ENCODE measurements around the gene NAPG. TPM values are rescaled to one million over a fixed set of nuclear protein-coding genes. Genes with fewer than 3 reads are reported as not detected.
A peak's percentile ranks its signal among the peaks of the same experiment; 100 is the strongest.
"Not testable (repeated sequence)": the region's sequence is repeated elsewhere in the genome, so short reads cannot be mapped to it uniquely, and the experiment has no call there.

Gene NAPG
- total RNA-seq, 1 experiment from 2014 or later: 50.4 TPM

DNA sequence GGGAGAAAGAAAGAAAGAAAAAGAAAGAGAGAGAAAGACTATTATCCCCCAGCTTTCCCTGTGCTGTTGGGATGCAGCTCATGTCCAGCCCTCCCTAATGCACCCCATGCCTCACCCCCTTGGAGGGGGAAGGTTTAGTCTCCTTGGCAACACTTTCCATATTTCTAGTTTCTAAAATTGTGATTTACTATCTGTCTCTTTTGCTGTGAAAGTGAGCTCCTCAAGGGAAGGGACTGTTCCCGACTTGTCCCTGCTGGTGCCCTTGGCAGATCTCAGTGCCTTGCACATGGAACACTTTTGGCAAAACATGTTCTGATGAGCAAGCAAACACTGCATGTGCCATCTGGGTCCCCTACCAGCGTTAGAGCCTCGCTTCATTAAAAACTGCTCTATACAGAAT is 11.7 kb upstream of the NAPG start:
- no peak for DNase-seq (ENCODE audit: low read depth)

DNA sequence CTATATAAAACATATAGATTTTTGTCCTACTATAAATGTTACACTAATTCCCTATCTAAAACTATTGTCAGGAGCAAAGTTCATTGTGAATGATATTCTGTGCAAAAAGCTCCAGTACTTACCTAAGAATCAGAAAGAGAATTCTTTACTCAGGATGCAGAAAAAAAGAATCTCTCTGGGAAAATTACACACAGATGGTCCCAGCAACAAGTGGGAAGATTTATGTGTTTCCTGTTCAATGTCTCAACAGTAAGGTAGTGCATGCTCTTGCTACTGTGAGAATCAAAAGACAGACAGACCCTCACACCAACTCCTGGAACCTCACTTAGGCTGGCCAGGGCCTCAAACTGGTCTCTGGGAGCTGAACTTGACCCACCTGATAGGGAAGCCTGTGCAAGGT is 11.2 kb upstream of the NAPG start:
- no peak for DNase-seq (ENCODE audit: low read depth)

DNA sequence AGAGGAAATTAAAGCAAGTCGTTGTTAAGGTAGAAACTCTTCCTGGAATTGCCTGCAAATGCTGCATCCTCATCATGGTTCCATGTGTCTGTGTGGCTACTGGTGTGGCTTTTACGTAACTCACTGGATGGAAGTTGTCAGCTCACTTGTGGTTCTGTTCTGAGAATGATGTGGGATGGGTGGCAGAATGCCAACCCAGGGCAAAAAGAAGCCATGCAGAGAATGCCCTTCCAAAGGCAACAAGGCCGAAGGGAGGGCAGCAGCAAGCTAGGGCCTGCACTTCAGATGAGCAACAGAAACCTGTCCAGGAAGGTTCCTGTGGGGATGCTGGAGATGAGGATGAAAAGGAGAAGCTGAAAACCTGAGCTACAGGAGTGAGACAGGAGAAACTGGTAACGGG is 10.4 kb upstream of the NAPG start:
- DNase-seq (ENCODE audit: low read depth): no peak

- no peak for DNase-seq (ENCODE audit: low read depth)
Measured at GRCh38 chr18:10516078-10516477, 9.7 kb upstream of the NAPG start.

DNA sequence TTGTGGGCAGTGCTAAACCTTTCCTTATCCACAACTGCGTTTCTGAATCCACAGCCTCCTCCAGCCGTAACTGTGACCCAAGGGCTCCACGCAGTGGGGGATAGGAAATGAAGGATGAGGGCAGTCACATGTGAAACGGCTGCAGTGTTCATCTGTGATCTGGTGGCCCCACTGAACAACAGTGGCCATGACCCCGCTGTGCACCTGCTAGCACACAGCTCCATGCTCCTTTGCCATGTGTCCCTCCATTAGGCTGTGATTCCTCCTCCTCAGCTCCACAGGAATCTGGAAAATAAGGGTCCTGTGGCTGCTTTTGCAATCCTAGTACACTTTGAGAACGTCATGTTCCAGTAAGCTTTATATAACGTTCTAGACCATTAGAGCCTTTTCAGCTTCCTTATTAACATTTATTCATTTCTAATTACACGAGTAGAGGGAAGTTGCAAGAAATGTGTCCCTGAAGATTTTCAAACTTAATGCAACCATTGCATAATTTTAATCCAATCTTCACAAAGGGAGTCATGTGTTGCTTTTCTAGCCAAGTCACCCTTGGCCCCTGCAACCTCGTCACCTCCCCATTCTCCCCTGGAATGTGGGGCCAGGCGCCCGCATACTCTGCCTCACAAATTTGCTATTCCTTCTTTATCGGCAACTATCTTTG is 7.1 kb upstream of the NAPG start:
- peak; percentile 51 for DNase-seq (ENCODE audit: low read depth)

- no peak for DNase-seq (ENCODE audit: low read depth)
Measured at GRCh38 chr18:10519366-10519765, 6.5 kb upstream of the NAPG start.

DNA sequence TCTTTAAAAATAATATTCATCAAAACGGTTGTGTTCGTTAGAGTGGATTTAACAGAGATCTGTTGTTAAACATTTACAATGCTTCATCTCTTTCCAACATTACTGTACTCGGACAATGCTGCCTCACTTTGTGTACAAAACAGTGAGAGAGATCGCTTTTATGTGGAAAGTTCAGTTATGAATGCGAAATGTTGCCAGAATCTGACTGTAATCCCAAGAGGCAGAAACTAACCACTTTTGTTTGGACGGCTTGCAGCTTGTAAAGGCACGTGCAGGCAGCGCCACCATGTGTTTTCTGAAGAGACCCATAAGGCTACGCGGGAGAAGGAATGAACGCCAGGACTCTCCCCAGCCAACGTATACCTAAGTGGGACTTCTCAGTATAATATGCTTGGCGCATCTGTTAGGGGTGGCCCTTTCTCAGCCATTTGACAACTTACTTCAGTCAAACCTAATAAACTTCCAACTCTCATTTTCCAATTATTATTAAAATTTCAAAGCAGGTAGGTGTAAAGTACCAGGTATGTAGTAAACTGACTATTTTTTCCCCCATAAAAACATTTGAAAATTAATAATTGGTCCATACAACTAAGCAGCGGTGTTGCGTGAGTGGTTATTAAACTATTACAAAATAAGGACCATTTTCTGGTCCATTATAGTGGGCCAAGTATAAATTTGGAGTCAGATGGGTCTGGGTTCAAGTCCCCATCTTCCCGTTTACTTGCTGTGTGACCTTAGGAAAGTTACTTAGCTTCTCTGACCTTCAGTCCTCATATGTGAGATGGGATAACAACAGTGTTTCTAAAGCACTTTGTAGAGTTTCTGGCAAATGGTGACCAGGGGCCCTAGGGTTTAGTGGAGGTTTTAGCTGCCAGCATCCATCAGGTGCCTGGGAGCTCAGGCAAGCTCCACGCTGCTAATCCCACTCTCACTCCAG is 5.6 kb upstream of the NAPG start:
- DNase-seq (ENCODE audit: low read depth): peak; percentile 81

- no peak for DNase-seq (ENCODE audit: low read depth)
Measured at GRCh38 chr18:10521566-10521965, 4.3 kb upstream of the NAPG start.

DNA sequence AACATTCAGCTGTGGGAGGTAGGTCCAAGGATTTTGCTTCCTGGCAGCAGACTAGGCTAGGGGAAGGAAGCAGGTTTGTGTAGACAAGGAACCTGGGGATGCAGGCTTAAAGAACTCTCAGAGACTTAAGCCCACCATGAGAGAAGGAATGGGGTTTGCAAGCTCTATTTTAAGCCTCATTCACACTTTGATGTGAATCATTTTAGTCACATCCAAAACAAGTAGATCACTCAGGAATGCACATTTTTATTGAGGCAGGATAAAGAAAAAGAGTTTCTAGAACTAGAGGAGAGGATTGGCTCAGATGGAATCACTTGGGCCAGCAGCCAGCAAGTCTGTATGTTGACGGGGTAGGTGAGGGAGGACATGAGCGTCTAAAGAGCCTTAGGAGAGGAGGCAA is 3.3 kb upstream of the NAPG start:
- DNase-seq (ENCODE audit: low read depth): no peak

GRCh38 chr18:10523544-10523943 is 2.3 kb upstream of the NAPG start:
- DNase-seq (ENCODE audit: low read depth): no peak

DNA sequence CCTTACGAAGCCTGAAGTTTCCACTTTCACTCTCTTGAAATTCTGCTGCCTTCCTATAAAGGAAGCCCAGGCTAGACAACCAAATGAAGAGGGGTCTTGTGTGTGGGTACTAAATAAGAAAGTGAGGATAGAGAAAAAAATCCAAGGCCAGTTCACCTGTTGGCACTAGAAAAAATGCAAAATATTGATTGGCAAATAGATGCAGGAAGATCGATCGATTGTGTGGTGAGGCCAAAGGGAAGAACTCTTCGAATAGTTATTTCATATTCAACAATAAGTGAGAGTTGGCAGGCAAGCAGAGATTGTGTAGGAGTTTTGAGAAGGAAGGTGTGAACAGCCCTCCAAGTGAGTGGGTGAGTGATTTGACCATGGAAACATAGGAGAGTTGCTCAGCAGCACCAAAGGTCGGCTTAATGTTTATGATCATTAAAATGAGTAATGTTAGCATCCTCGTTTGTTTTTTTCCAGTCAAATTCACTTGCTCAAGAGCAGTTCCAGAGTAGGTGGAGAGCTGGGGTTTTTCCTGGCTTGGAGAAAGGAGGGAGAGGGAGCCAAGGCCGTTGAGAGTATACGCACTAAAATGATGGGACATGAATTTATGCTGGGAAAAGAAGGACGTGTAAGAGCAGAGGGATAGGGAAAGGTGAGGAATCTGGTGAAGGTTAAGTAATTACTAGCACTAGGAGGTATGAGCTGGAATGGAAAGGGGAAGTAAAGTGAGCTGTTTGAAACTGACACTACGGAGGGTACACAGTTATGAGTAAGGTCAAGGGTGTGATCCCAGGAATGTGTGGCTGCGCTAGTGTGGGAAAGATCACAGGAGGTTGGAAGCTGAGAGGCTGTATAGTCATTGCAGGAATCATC is 1.1 kb upstream of the NAPG start:
- peak; percentile 79 for DNase-seq (ENCODE audit: low read depth)

- no peak for DNase-seq (ENCODE audit: low read depth)
Measured at GRCh38 chr18:10525371-10525691, 496 bp upstream of the NAPG start.

DNA sequence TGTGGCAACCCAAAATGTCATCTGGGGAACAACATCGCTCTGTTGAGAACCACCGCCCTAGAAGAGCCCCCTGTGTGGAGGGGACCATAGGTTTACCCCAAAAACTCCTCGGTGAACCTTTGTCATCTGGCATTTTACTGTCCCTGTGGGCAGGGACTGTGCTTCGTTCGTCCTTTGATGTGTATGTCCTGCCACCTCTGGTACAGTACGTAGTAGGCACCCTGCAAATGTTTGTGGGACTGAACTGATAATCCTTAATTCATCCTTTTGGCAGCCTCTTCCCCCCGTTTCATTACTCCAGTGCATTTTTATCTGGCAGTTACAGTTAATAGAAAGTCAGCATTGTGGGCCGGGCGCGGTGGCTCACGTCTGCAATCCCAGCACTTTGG is 728 bp downstream of the NAPG start:
- DNase-seq (ENCODE audit: low read depth): no peak

- no peak for DNase-seq (ENCODE audit: low read depth)
Measured at GRCh38 chr18:10528439-10528838, 2.6 kb downstream of the NAPG start.

DNA sequence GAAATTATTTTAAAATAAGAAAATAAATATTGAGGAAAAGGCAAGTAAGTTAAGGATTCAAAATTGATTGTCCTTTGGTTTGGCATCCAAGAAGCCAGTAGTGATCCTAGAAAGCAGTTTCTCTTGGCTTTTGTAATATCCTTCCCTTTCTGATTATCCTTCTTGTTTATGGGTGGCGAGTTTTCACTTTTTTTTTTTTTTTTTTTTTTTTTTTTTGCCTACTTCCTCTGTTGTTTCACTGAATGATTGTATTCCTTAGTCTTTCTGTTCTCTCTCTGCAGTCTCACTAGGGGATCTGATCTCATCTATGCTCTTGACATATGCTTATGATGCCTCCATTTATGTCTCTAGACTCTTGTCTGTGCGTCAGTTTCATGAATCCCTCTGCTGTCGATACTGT is 4.2 kb downstream of the NAPG start:
- DNase-seq (ENCODE audit: low read depth): no peak

DNA sequence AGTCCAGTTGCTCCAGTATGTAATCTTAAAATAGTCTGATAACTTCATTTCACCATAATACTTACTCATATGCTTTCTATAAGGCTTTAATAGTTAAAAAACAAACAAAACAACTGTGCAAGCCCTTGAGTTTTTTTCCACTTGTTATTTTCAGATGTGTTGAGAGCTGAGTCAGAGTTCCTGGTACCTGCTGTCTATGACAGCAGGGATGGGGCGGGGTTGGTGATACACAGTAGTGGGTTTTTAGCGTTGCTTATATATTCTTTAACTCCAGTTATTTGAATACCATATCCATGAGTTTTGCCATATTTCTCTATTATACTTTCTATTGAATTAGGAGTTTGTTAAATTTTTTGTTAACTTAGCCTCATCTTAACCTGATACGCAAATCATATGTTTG is 5.0 kb downstream of the NAPG start:
- peak; percentile 41 for DNase-seq (ENCODE audit: low read depth)

DNA sequence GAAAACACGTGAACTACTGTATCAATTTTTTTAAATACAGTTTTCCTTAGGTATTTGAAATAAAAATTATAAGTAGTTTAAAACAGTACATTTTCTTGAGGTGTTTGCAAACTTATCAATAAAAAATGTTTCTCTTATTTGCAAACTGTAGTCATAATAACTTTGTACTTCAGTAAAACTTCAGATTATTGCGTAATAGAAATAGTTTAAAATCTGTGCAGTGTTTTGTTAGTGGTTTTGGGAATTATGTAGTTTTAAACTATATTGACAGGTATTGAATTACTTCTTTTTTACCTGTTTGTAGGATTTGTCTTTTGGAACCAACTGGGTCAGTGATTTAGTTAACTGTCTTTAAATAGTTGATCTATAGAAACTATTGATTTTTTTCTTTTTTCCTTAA is 7.3 kb downstream of the NAPG start:
- DNase-seq (ENCODE audit: low read depth): no peak

GRCh38 chr18:10536280-10536679 is 10.5 kb downstream of the NAPG start:
- peak; percentile 38 for DNase-seq (ENCODE audit: low read depth)

DNA sequence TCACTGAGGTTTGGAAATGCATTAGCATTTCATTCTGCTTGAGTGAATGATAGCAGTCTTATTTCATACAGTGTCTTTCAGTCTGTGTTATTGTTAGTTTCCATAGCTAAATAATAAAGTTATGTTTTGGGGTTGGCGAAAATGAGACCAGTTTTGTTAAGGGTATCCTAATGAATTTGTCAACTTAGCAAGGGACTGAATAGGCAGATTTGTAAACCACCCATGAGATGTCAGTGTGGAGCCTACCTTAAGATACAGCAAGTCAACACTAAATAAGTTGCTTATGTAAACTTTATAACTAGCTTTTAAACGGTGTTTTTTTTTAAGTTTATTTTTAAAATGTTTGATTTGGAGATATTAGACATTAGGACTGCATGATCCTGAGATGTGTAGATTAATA is 11.9 kb downstream of the NAPG start:
- no peak for DNase-seq (ENCODE audit: low read depth)

GRCh38 chr18:10539124-10539523 is 13.3 kb downstream of the NAPG start:
- DNase-seq (ENCODE audit: low read depth): not testable (repeated sequence)

DNA sequence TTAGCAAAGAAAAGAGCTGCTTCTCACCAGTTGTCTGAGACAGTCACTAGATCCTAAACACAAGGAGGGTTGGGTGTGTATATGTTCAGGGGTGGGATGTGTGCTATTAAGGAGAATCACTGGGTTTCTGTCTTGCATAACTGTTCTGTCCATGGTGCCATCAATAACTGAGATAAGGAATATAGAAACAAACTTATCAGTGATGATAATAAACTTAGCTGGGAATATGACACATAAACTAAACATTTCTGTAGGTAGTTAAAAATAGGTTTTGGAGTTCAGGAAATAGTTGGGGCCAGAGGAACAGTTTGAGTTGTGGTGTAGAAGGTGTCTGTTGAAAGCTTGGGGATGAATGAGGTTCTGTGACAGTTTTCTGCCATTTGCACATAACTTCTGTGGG is 17.4 kb downstream of the NAPG start:
- DNase-seq (ENCODE audit: low read depth): no peak

GRCh38 chr18:10544093-10544748 is 18.4 kb downstream of the NAPG start:
- DNase-seq (ENCODE audit: low read depth): no peak

All from M059J (cell line).